ENCODE measurements around the gene VPREB1.
A peak's percentile ranks its signal among the peaks of the same experiment; 100 is the strongest.
"Not testable (repeated sequence)": the region's sequence is repeated elsewhere in the genome, so short reads cannot be mapped to it uniquely, and the experiment has no call there.

The VPREB1 gene

GRCh38 chr22:22246706-22247105 lies 2.1 kb downstream of the VPREB1 start:
- no peak for DNase-seq

DNA sequence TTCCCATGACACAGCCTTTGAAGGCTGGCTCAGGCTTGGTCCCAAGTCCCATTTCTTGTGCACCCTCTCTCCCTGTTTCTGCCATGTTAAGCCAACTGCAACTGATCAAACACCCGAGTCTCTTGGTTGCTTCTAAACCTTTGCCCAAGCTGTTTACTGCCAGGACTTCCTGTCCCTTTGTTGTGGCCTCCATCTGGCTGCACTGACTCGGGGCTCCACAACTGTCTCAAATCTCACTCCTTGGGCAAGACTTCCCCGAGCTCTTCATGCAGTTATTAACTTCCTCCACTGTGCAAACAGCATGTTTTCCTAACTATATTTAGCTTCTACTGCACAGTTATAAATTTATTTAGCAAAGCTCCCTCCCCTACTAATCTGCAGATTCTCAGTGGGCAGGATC lies 4.3 kb downstream of the VPREB1 start:
- peak; percentile 31 for DNase-seq

- DNase-seq = not testable (repeated sequence)
These were observed 6.1 kb downstream of the VPREB1 start for GRCh38 chr22:22250651-22251050.

DNA sequence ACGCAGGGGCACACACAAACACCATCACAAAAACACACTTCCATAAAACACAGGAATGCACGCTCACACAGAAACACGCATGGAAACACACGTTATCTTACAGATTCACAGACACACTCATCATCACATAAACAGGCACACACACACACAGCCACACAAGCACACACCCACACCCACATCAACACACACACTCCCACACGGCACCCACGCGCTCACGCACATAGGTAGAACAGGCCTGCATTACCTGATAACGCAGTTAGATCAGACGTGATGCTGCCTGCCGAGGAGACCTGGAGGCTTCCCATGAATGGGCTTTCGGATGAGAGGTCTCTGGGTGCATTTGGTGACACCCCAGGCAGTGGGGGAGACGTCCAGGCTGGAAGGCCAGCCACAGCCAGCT lies 11.5 kb downstream of the VPREB1 start:
- not testable (repeated sequence) for DNase-seq

DNA sequence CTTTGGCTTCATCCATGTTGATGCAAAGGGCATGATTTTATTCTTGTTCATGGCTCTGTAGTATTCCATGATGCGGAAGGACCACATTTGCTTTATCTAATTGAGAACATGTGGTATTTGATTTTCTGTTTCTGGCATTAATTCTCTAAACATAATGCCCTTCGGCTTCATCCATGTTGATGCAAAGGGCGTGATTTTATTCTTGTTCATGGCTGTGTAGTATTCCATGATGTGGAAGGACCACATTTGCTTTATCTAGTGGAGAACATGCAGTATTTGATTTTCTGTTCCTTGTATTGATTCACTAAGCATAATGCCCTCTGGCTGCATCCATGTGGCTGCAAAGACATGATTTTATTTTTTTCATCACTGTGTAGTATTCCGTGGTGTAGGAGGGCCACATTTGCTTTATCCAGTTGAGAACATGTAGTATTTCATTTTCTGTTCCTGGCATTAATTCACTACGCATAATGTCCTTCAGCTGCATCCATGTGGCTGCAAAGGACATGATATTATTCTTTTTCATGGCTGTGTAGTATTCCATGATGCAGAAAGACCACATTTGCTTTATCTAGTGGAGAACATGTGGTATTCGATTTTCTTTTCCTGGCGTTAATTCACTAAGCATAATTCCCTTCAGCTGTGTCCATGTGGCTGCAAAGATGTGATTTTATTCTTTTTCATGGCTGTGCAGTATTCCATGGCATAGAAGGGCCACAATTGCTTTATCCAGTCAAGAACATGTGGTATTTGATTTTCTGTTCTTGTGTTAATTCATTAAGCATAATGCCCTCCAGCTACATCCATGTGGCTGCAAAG lies 14.2 kb downstream of the VPREB1 start:
- not testable (repeated sequence) for DNase-seq

DNA sequence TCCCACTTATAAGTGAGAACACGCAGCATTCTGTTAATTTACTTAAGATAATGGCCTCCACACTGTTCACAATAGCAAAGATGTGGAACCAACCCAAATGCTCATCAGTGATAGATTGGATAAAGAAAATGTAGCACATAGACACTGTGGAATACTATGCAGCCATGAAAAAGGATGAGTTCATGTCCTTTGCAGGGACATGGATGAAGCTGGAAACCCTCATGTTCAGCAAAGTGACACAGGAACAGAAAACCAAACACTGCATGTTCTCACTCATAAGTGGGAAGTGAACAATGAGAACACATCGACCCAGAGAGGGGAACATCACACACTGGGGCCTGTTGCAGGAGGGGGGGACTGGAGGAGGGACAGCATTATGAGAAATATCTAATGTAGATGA lies 15.6 kb downstream of the VPREB1 start:
- DNase-seq = not testable (repeated sequence)

GRCh38 chr22:22260586-22260985 lies 16.0 kb downstream of the VPREB1 start:
- DNase-seq = not testable (repeated sequence)

- DNase-seq = not testable (repeated sequence)
These were observed 17.9 kb downstream of the VPREB1 start for GRCh38 chr22:22262332-22263074.

GRCh38 chr22:22263823-22264222 lies 19.2 kb downstream of the VPREB1 start:
- DNase-seq = not testable (repeated sequence)

GRCh38 chr22:22270036-22270676 lies 25.6 kb downstream of the VPREB1 start:
- not testable (repeated sequence) for DNase-seq

- not testable (repeated sequence) for DNase-seq
These were observed 32.8 kb downstream of the VPREB1 start for GRCh38 chr22:22277423-22277822.

DNA sequence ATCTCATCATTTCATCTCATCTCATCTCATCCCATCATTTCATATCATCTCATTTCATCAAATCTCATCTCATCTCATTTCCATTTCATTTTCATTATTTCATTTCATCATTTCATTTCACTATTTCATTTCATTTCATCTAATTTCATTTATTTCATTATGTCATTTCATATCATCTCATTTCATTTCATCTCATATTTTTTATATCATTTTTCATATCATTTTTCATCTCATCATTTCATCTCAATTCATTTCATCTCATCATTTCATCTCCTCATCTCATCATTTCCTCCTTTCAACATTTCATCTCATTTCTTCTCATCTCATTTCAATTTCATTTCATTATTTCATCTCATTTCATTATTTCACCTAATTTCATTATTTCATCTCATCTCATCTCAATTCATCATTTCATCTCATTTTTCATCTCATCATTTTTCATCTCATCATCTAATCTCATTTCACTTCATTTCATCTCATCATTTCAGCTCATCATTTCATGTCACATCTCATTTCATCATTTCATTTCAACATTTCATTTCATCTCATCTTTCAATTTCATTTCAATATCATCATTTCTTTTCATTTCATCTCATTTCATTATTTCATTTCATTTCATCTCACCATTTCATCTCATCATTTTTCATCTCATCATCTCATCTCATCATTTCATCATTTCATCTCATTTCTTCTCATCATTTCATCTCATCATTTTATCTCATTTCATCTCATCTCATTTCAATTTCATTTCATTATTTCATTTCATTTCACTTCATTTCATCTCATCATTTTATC lies 40.6 kb downstream of the VPREB1 start:
- DNase-seq = not testable (repeated sequence)

DNA sequence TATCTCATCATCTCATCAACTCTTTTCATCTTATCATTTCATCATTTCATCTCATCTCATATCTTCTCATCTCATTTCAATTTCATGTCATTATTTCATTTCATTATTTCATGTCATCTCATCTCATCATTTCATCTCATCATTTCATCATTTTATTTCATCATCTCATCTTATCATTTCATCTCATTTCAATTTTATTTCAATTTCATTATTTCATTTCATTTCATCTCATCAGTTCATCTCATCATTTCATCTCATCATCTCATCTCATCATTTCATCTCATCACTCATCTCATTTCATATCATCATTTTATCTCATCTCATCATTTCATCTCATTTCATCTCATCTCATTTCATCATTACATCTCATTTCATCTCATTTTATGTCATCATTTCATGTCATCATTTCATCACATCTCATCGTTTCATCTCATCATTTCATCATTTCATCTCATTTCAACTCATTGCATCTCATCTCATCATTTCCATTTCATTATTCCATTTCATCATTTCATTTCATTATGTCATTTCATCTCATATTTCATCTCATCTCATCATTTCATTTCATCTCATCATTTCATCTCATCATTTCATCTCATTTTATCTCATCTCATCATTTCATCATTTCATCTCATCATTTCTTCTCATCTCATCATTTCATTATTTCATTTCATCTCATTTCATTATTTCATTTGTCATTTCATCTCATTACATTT lies 42.0 kb downstream of the VPREB1 start:
- not testable (repeated sequence) for DNase-seq

- not testable (repeated sequence) for DNase-seq
These were observed 42.6 kb downstream of the VPREB1 start for GRCh38 chr22:22287106-22287626.

GRCh38 chr22:22289666-22290065 lies 45.1 kb downstream of the VPREB1 start:
- DNase-seq = not testable (repeated sequence)

GRCh38 chr22:22291129-22291806 lies 46.7 kb downstream of the VPREB1 start:
- not testable (repeated sequence) for DNase-seq

DNA sequence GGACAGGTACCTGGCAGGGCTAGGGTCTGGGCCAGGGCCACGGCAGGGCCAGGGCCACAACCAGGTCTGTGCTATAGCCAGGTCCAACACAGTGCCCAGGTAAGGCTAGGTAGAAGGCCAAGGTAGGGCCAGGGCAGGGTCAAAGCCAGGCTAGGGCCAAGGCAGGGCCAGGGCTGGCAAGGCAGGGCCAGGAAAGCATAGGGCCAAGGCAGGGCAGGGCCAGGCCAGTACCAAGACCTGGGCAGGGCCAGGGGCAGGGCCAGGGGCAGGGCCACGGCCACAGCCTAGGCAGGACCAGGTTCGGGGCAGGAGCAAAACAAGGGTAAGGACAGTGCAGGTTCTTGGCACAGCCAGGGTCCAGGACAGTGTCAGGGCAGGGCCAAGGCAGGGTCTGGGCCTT lies 48.1 kb downstream of the VPREB1 start:
- DNase-seq = not testable (repeated sequence)

GRCh38 chr22:22293436-22293835 lies 48.9 kb downstream of the VPREB1 start:
- not testable (repeated sequence) for DNase-seq

- not testable (repeated sequence) for DNase-seq
These were observed 50.1 kb downstream of the VPREB1 start for GRCh38 chr22:22294641-22295040.
